GM12872 (cell line): ENCODE measurements around the gene PLCD3.

ENCODE experiments used
- TF ChIP-seq, protein P1 (sequence below): IDR thresholded peaks from 3 replicates; pipeline ENCODE4 v1.5.1; 2011; ENCODE audit warnings: low read depth, mild to moderate bottlenecking, low read length, moderate library complexity; ENCODE audit not compliant: insufficient read depth

The PLCD3 gene

GRCh38 chr17:45093444-45094110 lies 38.7 kb downstream of the PLCD3 start:
- TF ChIP-seq, protein P1, sequence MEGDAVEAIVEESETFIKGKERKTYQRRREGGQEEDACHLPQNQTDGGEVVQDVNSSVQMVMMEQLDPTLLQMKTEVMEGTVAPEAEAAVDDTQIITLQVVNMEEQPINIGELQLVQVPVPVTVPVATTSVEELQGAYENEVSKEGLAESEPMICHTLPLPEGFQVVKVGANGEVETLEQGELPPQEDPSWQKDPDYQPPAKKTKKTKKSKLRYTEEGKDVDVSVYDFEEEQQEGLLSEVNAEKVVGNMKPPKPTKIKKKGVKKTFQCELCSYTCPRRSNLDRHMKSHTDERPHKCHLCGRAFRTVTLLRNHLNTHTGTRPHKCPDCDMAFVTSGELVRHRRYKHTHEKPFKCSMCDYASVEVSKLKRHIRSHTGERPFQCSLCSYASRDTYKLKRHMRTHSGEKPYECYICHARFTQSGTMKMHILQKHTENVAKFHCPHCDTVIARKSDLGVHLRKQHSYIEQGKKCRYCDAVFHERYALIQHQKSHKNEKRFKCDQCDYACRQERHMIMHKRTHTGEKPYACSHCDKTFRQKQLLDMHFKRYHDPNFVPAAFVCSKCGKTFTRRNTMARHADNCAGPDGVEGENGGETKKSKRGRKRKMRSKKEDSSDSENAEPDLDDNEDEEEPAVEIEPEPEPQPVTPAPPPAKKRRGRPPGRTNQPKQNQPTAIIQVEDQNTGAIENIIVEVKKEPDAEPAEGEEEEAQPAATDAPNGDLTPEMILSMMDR: no peak

GRCh38 chr17:45092911-45093430 lies 39.3 kb downstream of the PLCD3 start:
- TF ChIP-seq, protein P1: no peak

DNA sequence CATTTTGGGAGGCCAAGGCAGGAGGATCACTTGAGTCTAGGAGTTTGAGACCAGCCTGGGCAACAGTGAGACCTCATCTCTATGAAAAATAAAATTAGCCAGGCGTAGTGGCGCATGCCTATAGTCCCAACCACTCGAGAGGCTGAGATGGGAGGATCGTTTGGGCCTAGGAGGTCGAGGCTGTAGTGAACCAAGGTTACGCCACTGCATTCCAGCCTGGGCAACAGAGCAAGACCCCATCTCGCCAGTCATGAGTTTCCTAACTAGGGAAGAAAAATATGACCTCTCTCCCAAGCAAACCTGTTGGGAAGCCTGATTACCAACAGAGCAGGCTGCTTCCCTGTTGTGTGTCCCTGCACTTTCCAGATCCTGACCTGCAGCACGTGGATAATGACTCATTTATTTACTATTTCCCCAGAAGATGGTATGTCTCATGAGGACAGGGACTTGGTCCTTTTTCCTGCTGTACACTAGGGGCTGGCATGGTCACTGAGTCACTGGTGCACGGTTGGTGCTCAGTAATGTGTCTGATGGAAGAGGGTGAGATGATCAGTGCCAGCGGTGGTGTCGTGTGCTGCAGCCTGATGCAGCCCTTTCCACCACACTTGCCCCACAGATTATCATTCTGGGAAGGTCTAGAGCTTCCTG lies 40.4 kb downstream of the PLCD3 start:
- TF ChIP-seq, protein P1: no peak

- TF ChIP-seq, protein P1: no peak
These were observed 41.6 kb downstream of the PLCD3 start for GRCh38 chr17:45090711-45091110.

DNA sequence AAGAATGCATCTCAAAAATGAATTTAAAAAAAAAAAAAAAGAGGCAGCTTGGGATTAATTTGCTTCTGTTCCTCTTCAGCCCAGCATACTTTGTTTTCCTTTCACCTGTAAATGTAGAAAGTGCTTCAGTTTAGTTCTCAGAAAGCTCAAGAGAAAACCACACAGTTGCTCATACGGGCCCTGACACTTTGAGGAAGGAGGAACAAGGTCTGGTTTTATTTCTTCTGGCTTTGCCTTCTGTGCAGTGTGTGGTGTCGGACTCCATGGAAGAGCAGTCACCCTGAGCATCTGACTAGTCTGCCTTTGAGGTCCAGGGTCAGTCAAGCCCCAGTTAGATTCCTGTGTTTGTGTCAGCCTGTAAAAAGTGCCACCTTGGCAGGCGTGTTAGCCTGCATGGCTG lies 43.6 kb downstream of the PLCD3 start:
- TF ChIP-seq, protein P1: no peak

- TF ChIP-seq, protein P1: no peak
These were observed 44.3 kb downstream of the PLCD3 start for GRCh38 chr17:45087978-45088377.

DNA sequence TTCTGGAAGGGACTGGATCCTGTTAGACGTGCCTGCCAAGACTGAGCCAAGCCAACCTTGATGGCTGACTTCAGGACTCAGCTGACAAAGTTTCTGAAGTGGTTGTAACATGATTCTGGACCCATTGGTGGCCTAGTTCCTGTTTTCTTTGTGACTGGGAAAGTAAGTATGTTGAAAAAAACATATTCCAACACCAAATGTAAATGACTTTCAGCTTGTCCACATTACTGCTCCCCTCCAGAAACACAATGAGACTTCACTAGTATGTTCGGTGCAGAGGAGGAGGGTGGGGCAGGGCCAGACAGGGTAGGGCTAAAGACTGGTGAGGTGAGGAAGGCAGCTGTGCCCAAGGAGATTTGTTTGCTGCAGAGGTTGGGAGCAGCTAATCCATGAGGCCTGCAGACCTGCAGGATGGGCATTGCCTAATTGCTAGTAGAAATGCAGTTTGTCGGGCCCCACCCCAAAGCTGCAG lies 44.8 kb downstream of the PLCD3 start:
- TF ChIP-seq, protein P1: no peak
